T-helper 1 cell treated with Interleukin-12 subunit alpha and Interleukin-12 subunit beta and Interleukin-4 antibody, amounts not matched to agents 30 μg/mL and 1 μg/mL, for 36 hours (primary cell): ENCODE data around the gene EHMT2.

Experiments used
- H3K27ac Mint-ChIP-seq: one replicate; pipeline ENCODE4 v1.8.0; 2021; ENCODE audit warnings: mild to moderate bottlenecking, mixed read lengths
- H3K27me3 Mint-ChIP-seq: one replicate; pipeline ENCODE4 v1.8.0; 2021; ENCODE audit warnings: low read depth, mixed read lengths
- H3K36me3 Mint-ChIP-seq: one replicate; pipeline ENCODE4 v1.8.0; 2021; ENCODE audit warnings: low read depth, mixed read lengths
- H3K4me1 Mint-ChIP-seq: one replicate; pipeline ENCODE4 v1.8.0; 2021; ENCODE audit warnings: low read depth, mixed read lengths
- H3K4me3 Mint-ChIP-seq: one replicate; pipeline ENCODE4 v1.8.0; 2021; ENCODE audit warnings: mild to moderate bottlenecking, moderate library complexity, mixed read lengths
- H3K9me3 Mint-ChIP-seq: one replicate; pipeline ENCODE4 v1.8.0; 2021; ENCODE audit warnings: mixed read lengths

Gene EHMT2

GRCh38 chr6:31837369-31838113 lies 60.0 kb downstream of the EHMT2 start:
- peak overlapping the region; percentile 95 for H3K4me3 Mint-ChIP-seq
- no peaks in the 10 kb centered on the region for H3K9me3 Mint-ChIP-seq
- no peaks in the 10 kb centered on the region for H3K27me3 Mint-ChIP-seq
- peak overlapping the region; percentile 12 for H3K27ac Mint-ChIP-seq
- peaks cover 33% of the 10 kb centered on the region for H3K4me1 Mint-ChIP-seq
- peaks cover 37% of the 10 kb centered on the region for H3K36me3 Mint-ChIP-seq

GRCh38 chr6:31836474-31837368 lies 60.8 kb downstream of the EHMT2 start:
- H3K4me3 Mint-ChIP-seq = peak overlapping the region; percentile 95
- H3K9me3 Mint-ChIP-seq = no peaks in the 10 kb centered on the region
- peaks cover 37% of the 10 kb centered on the region for H3K36me3 Mint-ChIP-seq
- no peaks in the 10 kb centered on the region for H3K27me3 Mint-ChIP-seq
- H3K4me1 Mint-ChIP-seq = peaks cover 31% of the 10 kb centered on the region
- peak overlapping the region; percentile 98 for H3K27ac Mint-ChIP-seq

GRCh38 chr6:31836047-31836473 lies 61.4 kb downstream of the EHMT2 start:
- H3K27ac Mint-ChIP-seq = peak overlapping the region; percentile 98
- no peaks in the 10 kb centered on the region for H3K9me3 Mint-ChIP-seq
- peaks cover 31% of the 10 kb centered on the region for H3K4me1 Mint-ChIP-seq
- no peaks in the 10 kb centered on the region for H3K27me3 Mint-ChIP-seq
- H3K36me3 Mint-ChIP-seq = peaks cover 37% of the 10 kb centered on the region
- H3K4me3 Mint-ChIP-seq = peak overlapping the region; percentile 95

- Mint-ChIP-seq H3K4me3 (peak overlapping the region; percentile 95), H3K27ac (peak overlapping the region; percentile 98)
These were observed 62.9 kb downstream of the EHMT2 start for GRCh38 chr6:31834367-31835250.

GRCh38 chr6:31831350-31832215 lies 65.9 kb downstream of the EHMT2 start:
- Mint-ChIP-seq H3K4me3 (peak overlapping the region; percentile 95), H3K27me3 (no peaks in the 10 kb centered on the region), H3K36me3 (peaks cover 18% of the 10 kb centered on the region), H3K4me1 (peaks cover 25% of the 10 kb centered on the region), H3K27ac (peak overlapping the region; percentile 79), H3K9me3 (no peaks in the 10 kb centered on the region)

More at GRCh38 chr6:31834367-31835250, 62.9 kb downstream of the EHMT2 start:
- Mint-ChIP-seq H3K36me3 (peaks cover 38% of the 10 kb centered on the region), H3K9me3 (no peaks in the 10 kb centered on the region), H3K4me1 (peaks cover 35% of the 10 kb centered on the region), H3K27me3 (no peaks in the 10 kb centered on the region)

GRCh38 chr6:31830886-31831335 lies 66.6 kb downstream of the EHMT2 start:
- H3K36me3 Mint-ChIP-seq = peaks cover 12% of the 10 kb centered on the region
- peak overlapping the region; percentile 79 for H3K27ac Mint-ChIP-seq
- H3K9me3 Mint-ChIP-seq = no peaks in the 10 kb centered on the region
- H3K4me1 Mint-ChIP-seq = peaks cover 22% of the 10 kb centered on the region
- H3K4me3 Mint-ChIP-seq = peak overlapping the region; percentile 95
- no peaks in the 10 kb centered on the region for H3K27me3 Mint-ChIP-seq
